DMS153 (cell line): ENCODE data around the gene GAD1.

Experiments
- DNase-seq: peaks from one replicate; lab custom pipeline; 2025; lab: John Stamatoyannopoulos, UW

GAD1 gene

GRCh38 chr2:170818036-170818751 lies 1.5 kb downstream of the GAD1 start:
- DNase-seq: no peak

- no peak for DNase-seq
Observed at GRCh38 chr2:170818752-170819470, 2.2 kb downstream of the GAD1 start.

GRCh38 chr2:170819680-170820664 lies 3.3 kb downstream of the GAD1 start:
- no peak for DNase-seq

- no peak for DNase-seq
Observed at GRCh38 chr2:170820757-170821530, 4.3 kb downstream of the GAD1 start.

- DNase-seq: no peak
Observed at GRCh38 chr2:170821531-170822289, 5.0 kb downstream of the GAD1 start.

- no peak for DNase-seq
Observed at GRCh38 chr2:170822290-170823087, 5.8 kb downstream of the GAD1 start.

- DNase-seq: no peak
Observed at GRCh38 chr2:170823088-170823897, 6.6 kb downstream of the GAD1 start.

- no peak for DNase-seq
Observed at GRCh38 chr2:170823898-170824215, 7.2 kb downstream of the GAD1 start.

GRCh38 chr2:170824526-170825015 lies 7.9 kb downstream of the GAD1 start:
- DNase-seq: no peak

GRCh38 chr2:170827841-170828532 lies 11.3 kb downstream of the GAD1 start:
- DNase-seq: no peak

GRCh38 chr2:170828533-170828916 lies 11.8 kb downstream of the GAD1 start:
- no peak for DNase-seq

GRCh38 chr2:170829036-170829435 lies 12.3 kb downstream of the GAD1 start:
- no peak for DNase-seq

- DNase-seq: no peak
Observed at GRCh38 chr2:170830166-170830565, 13.5 kb downstream of the GAD1 start.

GRCh38 chr2:170831115-170831514 lies 14.4 kb downstream of the GAD1 start:
- DNase-seq: no peak

GRCh38 chr2:170836027-170836426 lies 19.3 kb downstream of the GAD1 start:
- no peak for DNase-seq

- no peak for DNase-seq
Observed at GRCh38 chr2:170840717-170841210, 24.1 kb downstream of the GAD1 start.

GRCh38 chr2:170842785-170843184 lies 26.1 kb downstream of the GAD1 start:
- no peak for DNase-seq

- no peak for DNase-seq
Observed at GRCh38 chr2:170843656-170844055, 27.0 kb downstream of the GAD1 start.
